Mammary epithelial cell (primary cell): Measurements from ENCODE around the gene SENP7.

Experiments used
- CTCF ChIP-seq, 2 donors: IDR thresholded peaks in 1 of 2; conservative IDR thresholded peaks in 1 of 2; 2 replicates each; pipeline ENCODE4 v1.5.1; 2011 to 2012; ENCODE audit warnings: inconsistent platforms in 2 of 2, low read length in 2 of 2, mild to moderate bottlenecking in 2 of 2, control low read depth in 1 of 2, low read depth in 1 of 2; ENCODE audit not compliant: insufficient read depth in 1 of 2; ENCODE audit errors: extremely low read depth in 1 of 2
- EZH2 ChIP-seq: IDR thresholded peaks from 2 replicates; pipeline ENCODE4 v1.6.1; 2012; ENCODE audit warnings: low read length, inconsistent platforms, borderline replicate concordance

- TF ChIP-seq CTCF (conservative IDR thresholded peaks at IDR 0.05 in 1 of 2, IDR thresholded peaks at IDR 0.05 in 1 of 2; ENCODE audit: extremely low read depth in 1 of 2, insufficient read depth in 1 of 2, low read depth in 1 of 2, low read length in 2 of 2) (no peak), EZH2 (no peak)
These were observed 209.2 kb downstream of the SENP7 start for GRCh38 chr3:101303836-101304235.
